ENCODE results near the gene CD86.
"Not testable (repeated sequence)": the region's sequence is repeated elsewhere in the genome, so short reads cannot be mapped to it uniquely, and the experiment has no call there.

CD86 gene

DNA sequence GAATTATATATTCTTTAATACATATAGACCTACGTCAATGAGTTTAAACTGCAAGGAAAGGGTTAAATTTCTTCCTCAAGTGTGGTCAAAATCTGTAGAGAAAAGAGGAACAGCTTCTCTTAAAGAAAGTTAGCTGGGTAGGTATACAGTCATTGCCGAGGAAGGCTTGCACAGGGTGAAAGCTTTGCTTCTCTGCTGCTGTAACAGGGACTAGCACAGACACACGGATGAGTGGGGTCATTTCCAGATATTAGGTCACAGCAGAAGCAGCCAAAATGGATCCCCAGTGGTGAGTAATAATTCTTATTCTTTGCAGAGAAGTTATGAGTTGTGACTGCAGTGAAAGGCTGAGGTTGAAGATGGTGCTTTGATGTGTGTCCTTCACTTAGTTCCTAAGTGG lies at the start of gene CD86:
CD86 (plus strand) TSS at position 148 of the 400 bp plus-strand sequence; CDS start at position 276, 128 bp downstream.
- peak; percentile 91 for DNase-seq

DNA sequence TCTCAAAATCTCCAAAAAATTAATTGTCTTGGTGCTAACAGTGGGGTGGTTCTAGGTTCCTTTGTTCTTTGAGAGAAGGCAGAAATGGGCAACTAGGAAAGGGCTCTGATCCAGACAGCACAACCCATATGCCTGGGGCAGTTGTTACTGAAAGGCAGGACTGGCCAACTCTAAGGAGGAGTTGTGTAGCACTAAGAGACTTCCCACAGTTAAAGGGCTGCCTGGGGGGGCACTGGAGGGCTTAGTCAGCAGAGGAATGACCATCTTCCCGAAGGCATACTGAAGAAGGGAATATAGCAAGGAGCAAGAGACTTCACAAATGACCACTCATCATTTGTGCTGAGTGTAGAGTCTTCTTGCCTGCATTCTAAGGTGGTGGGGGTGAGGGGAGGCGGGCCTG lies 48.9 kb upstream of the CD86 start:
- DNase-seq = no peak

DNA sequence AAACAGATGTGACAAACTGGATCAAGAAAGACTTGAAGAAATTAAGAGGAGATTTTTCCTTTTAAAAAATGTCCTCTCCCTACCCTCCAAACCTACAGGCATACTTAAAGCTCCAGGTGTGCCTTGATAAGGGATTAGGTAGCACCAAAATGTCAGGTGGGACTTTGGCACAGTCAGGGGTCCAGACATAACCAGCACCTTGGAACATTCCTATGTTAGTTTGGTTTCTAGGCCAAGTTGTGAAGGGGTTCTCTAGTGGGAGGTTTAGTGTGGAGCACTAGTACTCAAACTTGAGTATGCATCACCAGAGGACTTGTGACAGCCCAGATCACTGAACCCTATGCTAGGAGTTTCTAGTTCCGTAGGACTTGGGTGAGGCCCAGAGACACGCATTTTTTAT lies 47.0 kb upstream of the CD86 start:
- no peak for DNase-seq

DNA sequence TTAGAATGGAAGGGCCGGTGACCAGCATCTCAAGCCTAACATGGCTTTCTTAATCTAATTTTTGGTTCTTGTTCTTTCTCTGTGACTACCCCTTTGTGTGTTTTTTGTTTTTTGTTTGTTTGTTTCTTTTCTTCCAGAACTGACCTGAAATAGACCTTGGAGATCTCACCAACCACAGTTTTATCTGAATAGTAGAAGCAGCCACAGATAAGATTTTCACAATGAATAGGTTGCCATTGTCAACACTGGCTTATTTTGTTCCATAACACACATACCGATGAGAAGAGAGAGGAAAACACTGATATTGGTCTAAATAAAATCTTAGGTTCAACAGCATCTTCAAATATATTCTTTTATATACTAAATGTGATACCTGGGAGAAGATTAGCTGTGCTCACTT lies 44.7 kb upstream of the CD86 start:
- DNase-seq = no peak

- no peak for DNase-seq
These were observed 43.8 kb upstream of the CD86 start for GRCh38 chr3:122011396-122011795.

GRCh38 chr3:122012821-122013220 lies 42.3 kb upstream of the CD86 start:
- DNase-seq = no peak

DNA sequence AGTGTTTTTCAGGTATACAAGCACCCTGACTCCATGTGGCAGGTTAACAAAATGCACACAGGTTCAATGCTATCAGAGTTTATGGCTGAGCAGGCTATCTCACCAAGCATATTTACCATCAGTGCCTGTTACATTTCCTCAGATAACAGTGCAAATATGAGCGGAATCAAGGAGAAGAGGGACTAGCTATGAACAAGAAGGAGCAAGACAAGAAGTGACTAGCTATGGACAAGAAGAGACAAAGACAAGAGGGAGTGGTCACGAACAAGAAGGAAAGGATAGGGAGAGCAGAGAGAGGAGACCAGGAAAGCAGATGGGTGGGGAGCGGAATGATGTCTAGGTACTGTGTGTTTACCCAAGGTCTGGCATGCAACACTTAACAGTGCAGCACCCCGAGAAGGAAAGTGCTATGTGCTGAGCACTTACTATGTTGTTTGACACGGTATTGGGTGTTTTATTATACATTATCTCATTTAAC lies 41.7 kb upstream of the CD86 start:
- DNase-seq = no peak

DNA sequence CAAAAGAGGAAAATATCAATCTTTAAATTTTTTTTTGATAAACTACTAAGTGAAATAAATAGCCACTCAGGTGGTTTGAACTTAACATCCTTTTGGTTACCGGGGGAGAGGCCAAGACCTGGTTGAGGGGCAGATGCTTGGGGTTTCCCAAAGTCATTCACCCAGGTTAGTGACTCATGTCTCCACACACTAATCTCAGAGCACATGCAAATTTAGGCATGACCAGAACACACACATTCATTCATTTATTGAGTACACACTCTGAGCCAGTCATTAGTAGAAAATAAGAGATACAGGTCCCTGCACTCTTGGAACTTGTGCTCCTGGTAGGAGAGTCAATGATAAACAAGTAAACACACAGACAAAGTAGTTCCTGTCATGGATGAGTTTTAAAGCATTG lies 40.4 kb upstream of the CD86 start:
- no peak for DNase-seq

GRCh38 chr3:122019493-122019892 lies 35.7 kb upstream of the CD86 start:
- DNase-seq = no peak

- no peak for DNase-seq
These were observed 34.1 kb upstream of the CD86 start for GRCh38 chr3:122021037-122021436.

- DNase-seq = no peak
These were observed 33.3 kb upstream of the CD86 start, which contains the start of gene ILDR1 for GRCh38 chr3:122021811-122022401. Gene ILDR1, minus strand, starts transcription at chr3:122022247. Its CDS starts 170 bp downstream, at chr3:122022077.

- peak; percentile 11 for DNase-seq
These were observed 31.7 kb upstream of the CD86 start for GRCh38 chr3:122023335-122023910.

DNA sequence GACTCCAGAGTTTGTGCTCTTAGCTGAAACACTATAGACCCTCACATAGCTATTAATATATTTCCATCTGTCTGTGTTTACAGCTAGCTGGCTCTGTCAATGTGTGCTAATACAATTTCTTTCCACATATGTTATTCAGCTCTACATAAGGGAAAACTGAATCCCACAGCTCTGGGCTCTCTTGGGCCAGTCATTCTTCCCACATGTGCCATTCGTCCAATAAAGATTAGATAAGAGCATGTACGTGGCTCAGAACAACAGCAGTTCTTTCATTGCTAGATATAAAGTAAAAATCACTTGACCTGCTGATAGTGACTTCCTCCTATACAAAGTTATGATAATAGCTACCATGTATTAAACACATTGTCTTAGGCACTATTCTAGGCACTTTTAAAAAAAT lies 30.4 kb upstream of the CD86 start:
- DNase-seq = no peak

- no peak for DNase-seq
These were observed 29.9 kb upstream of the CD86 start for GRCh38 chr3:122025296-122025695.

- DNase-seq = peak; percentile 84
These were observed 24.6 kb upstream of the CD86 start for GRCh38 chr3:122030381-122031122.

GRCh38 chr3:122031123-122031468 lies 24.1 kb upstream of the CD86 start:
- no peak for DNase-seq

GRCh38 chr3:122032531-122032930 lies 22.6 kb upstream of the CD86 start:
- DNase-seq = peak; percentile 59

DNA sequence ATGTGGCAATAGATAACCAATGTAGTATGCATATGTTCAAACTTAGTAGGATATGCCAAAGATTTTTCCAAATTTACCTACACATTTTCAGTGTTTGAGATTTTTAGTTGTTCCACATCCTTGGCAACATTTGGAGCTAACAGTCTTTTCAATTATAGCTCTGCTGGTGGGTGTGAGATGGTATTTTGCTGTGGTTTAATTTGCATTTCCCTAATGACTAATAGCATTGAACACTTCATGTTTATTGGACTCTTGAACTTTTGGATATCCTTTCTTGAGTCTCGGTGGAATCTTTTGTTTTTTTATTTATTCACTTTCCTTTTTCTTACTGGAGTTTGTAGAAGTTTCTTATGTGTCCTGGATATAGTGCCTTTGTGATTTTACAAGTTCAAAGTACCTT lies 22.1 kb upstream of the CD86 start:
- peak; percentile 54 for DNase-seq

- not testable (repeated sequence) for DNase-seq
These were observed 7.9 kb upstream of the CD86 start for GRCh38 chr3:122047296-122047695.

GRCh38 chr3:122047773-122048172 lies 7.4 kb upstream of the CD86 start:
- not testable (repeated sequence) for DNase-seq

- DNase-seq = peak; percentile 69
These were observed 2.2 kb upstream of the CD86 start for GRCh38 chr3:122052968-122053367.

DNA sequence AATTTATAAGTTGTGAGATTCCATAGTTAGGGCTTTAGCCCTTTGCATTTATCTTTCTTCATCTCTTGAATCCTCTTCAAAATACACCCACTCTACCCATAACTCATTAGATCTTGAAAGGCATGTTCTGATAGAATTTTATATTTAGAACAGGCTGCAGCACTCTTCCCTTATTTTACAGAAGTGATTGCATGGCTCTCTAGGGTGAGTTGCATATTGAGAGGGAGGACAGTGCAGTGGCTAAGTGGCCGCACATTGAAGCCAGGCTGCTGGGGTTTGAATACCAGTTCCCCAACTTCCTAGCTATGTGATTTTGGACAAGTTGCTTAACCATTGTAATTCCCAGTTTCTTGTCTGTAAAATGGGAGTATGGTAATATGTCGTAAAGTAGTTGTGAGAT lies 2.5 kb downstream of the CD86 start:
- peak; percentile 70 for DNase-seq

- DNase-seq = peak; percentile 53
These were observed 3.1 kb downstream of the CD86 start for GRCh38 chr3:122058294-122058693.

DNA sequence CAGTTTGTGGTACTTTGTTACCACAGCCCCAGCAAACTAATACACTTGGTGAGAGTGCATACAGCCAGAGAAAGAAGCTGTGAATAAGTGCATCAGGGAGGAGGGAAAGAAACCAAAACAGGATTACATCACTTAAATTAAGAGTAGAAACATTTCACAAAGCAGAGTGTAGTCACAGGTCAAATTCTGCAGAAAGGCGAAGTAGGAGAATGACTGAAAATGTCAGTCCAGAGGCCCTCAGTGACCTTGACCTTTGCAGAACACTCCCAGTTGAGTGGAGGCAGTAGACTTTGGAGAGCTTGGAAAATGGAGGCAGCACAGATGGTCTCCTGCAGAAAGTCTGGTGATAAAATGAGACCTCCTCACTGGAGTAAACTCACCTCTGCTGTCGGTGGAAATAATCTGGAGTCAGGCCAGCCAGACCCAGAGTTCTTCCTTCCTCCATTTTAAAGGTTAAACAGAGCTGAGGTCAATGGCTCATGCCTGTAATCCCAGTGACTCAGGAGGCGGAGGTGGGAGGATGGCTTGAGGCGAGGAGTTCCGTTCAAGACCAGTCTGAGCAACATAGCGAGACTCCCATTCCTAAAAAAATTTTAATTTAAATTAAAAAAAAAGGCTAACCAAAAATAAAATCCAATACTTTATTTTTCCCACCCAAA lies 5.0 kb downstream of the CD86 start:
- peak; percentile 95 for DNase-seq

Measured in inflammatory macrophage treated with lipopolysaccharide for 4 hours (primary cell).